NCI-H524 (cell line): ENCODE data around the gene MRGPRG.

Experiments
- DNase-seq, 2 experiments: peaks; one replicate each; lab custom pipeline; 2025; lab: John Stamatoyannopoulos, UW

The MRGPRG gene

GRCh38 chr11:3225826-3226750 is 7.5 kb upstream of the MRGPRG start:
- DNase-seq = no peak

- no peak for DNase-seq
These were observed 6.6 kb upstream of the MRGPRG start for GRCh38 chr11:3225159-3225758.

GRCh38 chr11:3224401-3225057 is 5.9 kb upstream of the MRGPRG start:
- DNase-seq = no peak

- no peak for DNase-seq
These were observed 5.3 kb upstream of the MRGPRG start for GRCh38 chr11:3223932-3224381.

- no peak for DNase-seq
These were observed 4.6 kb upstream of the MRGPRG start for GRCh38 chr11:3222941-3223915.

GRCh38 chr11:3222003-3222855 is 3.6 kb upstream of the MRGPRG start:
- DNase-seq = no peak

- no peak for DNase-seq
These were observed 2.9 kb upstream of the MRGPRG start for GRCh38 chr11:3221408-3222002.

- no peak for DNase-seq
These were observed 2.2 kb upstream of the MRGPRG start for GRCh38 chr11:3220521-3221407.

GRCh38 chr11:3220101-3220500 is 1.5 kb upstream of the MRGPRG start:
- no peak for DNase-seq

GRCh38 chr11:3219281-3219892 is 774 bp upstream of the MRGPRG start:
- no peak for DNase-seq

- no peak for DNase-seq
These were observed 663 bp downstream of the MRGPRG start for GRCh38 chr11:3217818-3218482.

GRCh38 chr11:3216027-3216525 is 2.5 kb downstream of the MRGPRG start:
- DNase-seq = no peak

GRCh38 chr11:3215346-3216026 is 3.1 kb downstream of the MRGPRG start:
- DNase-seq = no peak

GRCh38 chr11:3214420-3214699 is 4.3 kb downstream of the MRGPRG start:
- DNase-seq = no peak

- no peak for DNase-seq
These were observed 4.8 kb downstream of the MRGPRG start for GRCh38 chr11:3213659-3214419.

- DNase-seq = no peak
These were observed 10.3 kb downstream of the MRGPRG start for GRCh38 chr11:3208272-3208671.
